Omental fat pad (tissue), 4 donors: ENCODE measurements around the gene LUZP2. TPM values are rescaled to one million over a fixed set of nuclear protein-coding genes. Genes with fewer than 3 reads are reported as not detected.
"Not testable (repeated sequence)": the region's sequence is repeated elsewhere in the genome, so short reads cannot be mapped to it uniquely, and the experiment has no call there.

Experiments
- ATAC-seq: fragments of 150-250 bp; one replicate; pipeline ENCODE4 v1.9.1; 2016; ENCODE audit warnings: mild to moderate bottlenecking, moderate library complexity; ENCODE audit not compliant: low FRiP score
- DNase-seq: peaks from one replicate; pipeline ENCODE4 v3.0.0-alpha.2; 2019; ENCODE audit warnings: low spot score
- total RNA-seq, 4 donors: library from RNA; depleted of rRNA; stranded (reverse); fragments of >200 nt; gene quantifications; one replicate each; pipeline ENCODE4 v1.1.0, GENCODE V29; 2016
- TF ChIP-seq, protein P1 (sequence below), 3 donors: fragments of 450-650 bp; IDR thresholded peaks; one replicate each; pipeline ENCODE4 v1.5.1; 2016 to 2017; ENCODE audit warnings: antibody characterized with exemption in 3 of 3, mild to moderate bottlenecking in 3 of 3, moderate library complexity in 2 of 3

The LUZP2 gene
- total RNA-seq, 4 donors from 2014 or later, result 0.63 TPM; not detected in 3

DNA sequence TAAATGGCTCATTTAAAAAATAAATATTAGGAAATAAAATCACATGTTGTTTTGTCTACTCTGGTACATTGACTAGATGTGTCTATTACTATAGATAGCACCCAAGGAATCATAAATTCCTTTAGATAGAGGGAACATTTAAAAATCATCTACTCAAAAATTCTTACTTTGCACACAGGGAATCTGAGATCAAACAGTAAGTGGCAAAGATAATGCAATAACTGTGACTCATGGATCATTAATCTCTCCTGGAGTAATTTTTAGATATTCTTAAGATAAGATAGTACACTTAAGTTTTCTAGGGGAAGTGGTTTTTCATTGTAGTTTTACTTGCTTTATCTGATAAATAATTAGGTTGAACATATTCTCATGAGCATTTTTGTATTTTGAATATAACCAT is 468.9 kb downstream of the LUZP2 start:
- DNase-seq, result no peak
- no peak for ATAC-seq
- TF ChIP-seq, protein P1, sequence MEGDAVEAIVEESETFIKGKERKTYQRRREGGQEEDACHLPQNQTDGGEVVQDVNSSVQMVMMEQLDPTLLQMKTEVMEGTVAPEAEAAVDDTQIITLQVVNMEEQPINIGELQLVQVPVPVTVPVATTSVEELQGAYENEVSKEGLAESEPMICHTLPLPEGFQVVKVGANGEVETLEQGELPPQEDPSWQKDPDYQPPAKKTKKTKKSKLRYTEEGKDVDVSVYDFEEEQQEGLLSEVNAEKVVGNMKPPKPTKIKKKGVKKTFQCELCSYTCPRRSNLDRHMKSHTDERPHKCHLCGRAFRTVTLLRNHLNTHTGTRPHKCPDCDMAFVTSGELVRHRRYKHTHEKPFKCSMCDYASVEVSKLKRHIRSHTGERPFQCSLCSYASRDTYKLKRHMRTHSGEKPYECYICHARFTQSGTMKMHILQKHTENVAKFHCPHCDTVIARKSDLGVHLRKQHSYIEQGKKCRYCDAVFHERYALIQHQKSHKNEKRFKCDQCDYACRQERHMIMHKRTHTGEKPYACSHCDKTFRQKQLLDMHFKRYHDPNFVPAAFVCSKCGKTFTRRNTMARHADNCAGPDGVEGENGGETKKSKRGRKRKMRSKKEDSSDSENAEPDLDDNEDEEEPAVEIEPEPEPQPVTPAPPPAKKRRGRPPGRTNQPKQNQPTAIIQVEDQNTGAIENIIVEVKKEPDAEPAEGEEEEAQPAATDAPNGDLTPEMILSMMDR (IDR thresholded peaks at IDR 0.05), result no peak

DNA sequence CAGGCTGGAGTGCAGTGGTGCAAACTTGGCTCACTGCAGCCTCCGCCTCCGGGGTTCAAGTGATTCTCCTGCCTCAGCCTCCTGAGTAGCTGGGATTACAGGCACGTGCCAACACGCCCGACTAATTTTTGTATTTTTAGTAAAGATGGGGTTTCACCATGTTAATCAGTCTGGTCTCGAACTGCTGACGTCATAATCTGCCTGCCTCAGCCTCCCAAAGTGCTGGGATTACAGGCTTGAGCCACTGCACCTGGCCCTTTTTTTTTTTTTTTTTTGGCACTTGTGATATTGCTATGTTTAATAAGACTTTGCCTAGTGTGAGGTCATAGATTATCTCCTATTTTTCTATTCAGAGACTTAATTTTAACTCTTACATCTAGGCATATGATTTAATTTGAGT is 497.1 kb downstream of the LUZP2 start:
- ATAC-seq, DNase-seq: not testable (repeated sequence)

DNA sequence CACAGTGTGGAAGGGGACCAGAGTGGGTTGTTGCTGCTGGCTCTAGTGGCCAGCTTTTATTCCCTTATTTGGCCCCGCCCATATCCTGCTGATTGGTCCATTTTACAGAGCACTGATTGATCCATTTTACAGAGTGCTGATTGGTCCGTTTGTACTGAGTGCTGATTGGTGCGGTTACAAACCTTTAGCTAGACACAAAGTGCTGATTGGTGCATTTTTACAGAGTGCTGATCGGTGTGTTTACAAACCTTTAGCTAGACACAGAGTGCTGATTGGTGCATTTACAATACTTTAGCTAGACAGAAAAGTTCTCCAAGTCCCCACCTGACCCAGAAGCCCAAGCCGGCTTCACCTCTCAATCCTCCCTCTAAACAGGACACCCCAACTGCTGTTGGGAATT is 503.1 kb downstream of the LUZP2 start:
- not testable (repeated sequence) for DNase-seq, ATAC-seq

GRCh38 chr11:25037431-25037830 is 540.6 kb downstream of the LUZP2 start:
- DNase-seq (no peak), ATAC-seq (no peak)
- TF ChIP-seq, protein P1 (IDR thresholded peaks at IDR 0.05), result no peak

GRCh38 chr11:25038131-25038530 is 541.3 kb downstream of the LUZP2 start:
- ATAC-seq (no peak), DNase-seq (no peak)
- TF ChIP-seq, protein P1 (IDR thresholded peaks at IDR 0.05), result no peak

DNA sequence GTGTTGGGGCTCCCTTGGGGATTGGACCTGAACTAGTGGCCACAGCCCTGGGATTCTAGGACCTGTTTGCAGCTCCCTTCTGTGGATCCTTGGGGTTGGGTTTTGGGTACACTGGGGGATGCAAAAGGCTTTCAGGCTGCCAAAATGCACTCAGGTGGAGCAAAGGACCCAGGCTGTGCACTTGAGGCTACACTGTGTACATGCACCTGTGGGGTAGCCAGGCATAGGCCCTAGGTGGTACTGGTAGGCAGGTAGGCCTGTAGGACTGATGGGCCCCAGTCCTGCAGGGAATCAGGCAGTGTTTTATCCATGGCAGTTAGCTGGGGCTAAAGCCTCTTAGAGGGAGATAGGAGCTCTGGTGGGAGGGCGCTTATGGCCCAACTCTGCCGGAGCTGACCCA is 542.3 kb downstream of the LUZP2 start:
- ATAC-seq (no peak), DNase-seq (no peak)
- TF ChIP-seq, protein P1 (IDR thresholded peaks at IDR 0.05), result no peak

DNA sequence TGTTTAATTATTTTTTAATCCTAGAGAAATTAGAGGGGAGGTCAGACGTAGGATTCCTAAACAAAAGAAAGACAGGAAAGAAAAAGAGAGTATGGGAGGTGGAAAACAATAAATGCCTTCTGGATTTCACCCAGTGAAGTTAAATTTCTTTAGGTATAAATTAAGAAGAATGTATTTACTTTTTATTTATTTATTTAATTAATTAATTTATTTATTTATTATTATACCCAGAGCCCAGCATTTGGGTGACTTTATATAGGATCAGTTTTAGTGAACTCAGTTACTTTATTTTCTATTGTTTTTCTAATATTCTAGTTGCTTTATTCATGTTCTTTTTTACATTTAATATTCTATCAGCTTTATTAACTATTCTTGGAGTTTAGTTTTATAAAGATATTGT is 551.8 kb downstream of the LUZP2 start:
- ATAC-seq (no peak), DNase-seq (no peak)
- TF ChIP-seq, protein P1 (IDR thresholded peaks at IDR 0.05), result no peak

- TF ChIP-seq, protein P1 (IDR thresholded peaks at IDR 0.05), result no peak
- no peak for ATAC-seq
- no peak for DNase-seq
Measured at GRCh38 chr11:25052844-25053243, 556.0 kb downstream of the LUZP2 start.
